ENCODE data around the gene ATAD3A. TPM values are rescaled to one million over a fixed set of nuclear protein-coding genes. Genes with fewer than 3 reads are reported as not detected.

Gene ATAD3A
- total and polyA plus RNA-seq, 2 donors = 7.1 to 18.8 TPM

- no peaks in the 10 kb centered on the region for H3K36me3 ChIP-seq (ENCODE audit: insufficient read depth)
- DNase-seq (ENCODE audit: extremely low spot score) = no peak
- no peaks in the 10 kb centered on the region for H3K4me1 ChIP-seq (ENCODE audit: insufficient read depth)
- 87% methylated on average over 45 of the region's 45 CpGs for WGBS
- H3K4me3 ChIP-seq (ENCODE audit: low read depth, low read length) = no peak overlapping the region
- no peak overlapping the region for H3K27ac ChIP-seq (ENCODE audit: low read depth)
These were observed 31.1 kb downstream of the ATAD3A start for GRCh38 chr1:1542766-1543705.

GRCh38 chr1:1543706-1544099, 31.7 kb downstream of the ATAD3A start:
- no peak overlapping the region for H3K27ac ChIP-seq (ENCODE audit: low read depth)
- H3K36me3 ChIP-seq (ENCODE audit: insufficient read depth) = no peaks in the 10 kb centered on the region
- DNase-seq (ENCODE audit: extremely low spot score) = no peak
- H3K4me3 ChIP-seq (ENCODE audit: low read depth, low read length) = no peak overlapping the region
- H3K4me1 ChIP-seq (ENCODE audit: insufficient read depth) = no peaks in the 10 kb centered on the region
- 80% methylated on average over 19 of the region's 19 CpGs for WGBS

GRCh38 chr1:1544544-1544943, 32.6 kb downstream of the ATAD3A start:
- no peak for DNase-seq (ENCODE audit: extremely low spot score)
- WGBS = 90% methylated on average over 10 of the region's 10 CpGs
- Histone ChIP-seq H3K36me3 (ENCODE audit: insufficient read depth) (no peaks in the 10 kb centered on the region), H3K4me3 (ENCODE audit: low read depth, low read length) (no peak overlapping the region), H3K27ac (ENCODE audit: low read depth) (no peak overlapping the region), H3K4me1 (ENCODE audit: insufficient read depth) (no peaks in the 10 kb centered on the region)

GRCh38 chr1:1545946-1546737, 34.2 kb downstream of the ATAD3A start:
- H3K4me3 ChIP-seq (ENCODE audit: low read depth, low read length) = no peak overlapping the region
- no peaks in the 10 kb centered on the region for H3K4me1 ChIP-seq (ENCODE audit: insufficient read depth)
- WGBS = 84% methylated on average over 23 of the region's 23 CpGs

GRCh38 chr1:1547011-1547410, 35.0 kb downstream of the ATAD3A start:
- Histone ChIP-seq H3K4me3 (ENCODE audit: low read depth, low read length) (no peak overlapping the region), H3K36me3 (ENCODE audit: insufficient read depth) (no peaks in the 10 kb centered on the region), H3K4me1 (ENCODE audit: insufficient read depth) (no peaks in the 10 kb centered on the region), H3K27ac (ENCODE audit: low read depth) (no peak overlapping the region)
- 88% methylated on average over 9 of the region's 9 CpGs for WGBS
- DNase-seq (ENCODE audit: extremely low spot score) = no peak

More at GRCh38 chr1:1545946-1546737, 34.2 kb downstream of the ATAD3A start:
- H3K27ac ChIP-seq (ENCODE audit: low read depth) = no peak overlapping the region
- H3K36me3 ChIP-seq (ENCODE audit: insufficient read depth) = no peaks in the 10 kb centered on the region
- no peak for DNase-seq (ENCODE audit: extremely low spot score)

- H3K36me3 ChIP-seq (ENCODE audit: insufficient read depth) = no peaks in the 10 kb centered on the region
- no peak overlapping the region for H3K4me3 ChIP-seq (ENCODE audit: low read depth, low read length)
- no peak overlapping the region for H3K27ac ChIP-seq (ENCODE audit: low read depth)
- WGBS = 92% methylated on average over 19 of the region's 19 CpGs
- DNase-seq (ENCODE audit: extremely low spot score) = no peak
- no peaks in the 10 kb centered on the region for H3K4me1 ChIP-seq (ENCODE audit: insufficient read depth)
These were observed 35.5 kb downstream of the ATAD3A start for GRCh38 chr1:1547476-1547875.

GRCh38 chr1:1548591-1548990, 36.6 kb downstream of the ATAD3A start:
- no peaks in the 10 kb centered on the region for H3K36me3 ChIP-seq (ENCODE audit: insufficient read depth)
- H3K4me3 ChIP-seq (ENCODE audit: low read depth, low read length) = no peak overlapping the region
- no peaks in the 10 kb centered on the region for H3K4me1 ChIP-seq (ENCODE audit: insufficient read depth)
- WGBS = 82% methylated on average over 14 of the region's 14 CpGs
- DNase-seq (ENCODE audit: extremely low spot score) = no peak
- no peak overlapping the region for H3K27ac ChIP-seq (ENCODE audit: low read depth)

GRCh38 chr1:1550087-1550486, 38.1 kb downstream of the ATAD3A start:
- Histone ChIP-seq H3K36me3 (ENCODE audit: insufficient read depth) (no peaks in the 10 kb centered on the region), H3K27ac (ENCODE audit: low read depth) (no peak overlapping the region), H3K4me3 (ENCODE audit: low read depth, low read length) (no peak overlapping the region), H3K4me1 (ENCODE audit: insufficient read depth) (no peaks in the 10 kb centered on the region)
- WGBS = 79% methylated on average over 7 of the region's 7 CpGs
- no peak for DNase-seq (ENCODE audit: extremely low spot score)

- Histone ChIP-seq H3K4me3 (ENCODE audit: low read depth, low read length) (no peak overlapping the region), H3K4me1 (ENCODE audit: insufficient read depth) (no peaks in the 10 kb centered on the region), H3K36me3 (ENCODE audit: insufficient read depth) (no peaks in the 10 kb centered on the region), H3K27ac (ENCODE audit: low read depth) (no peak overlapping the region)
- 59% methylated on average over 15 of the region's 15 CpGs for WGBS
- no peak for DNase-seq (ENCODE audit: extremely low spot score)
These were observed 38.9 kb downstream of the ATAD3A start for GRCh38 chr1:1550591-1551432.

- no peak overlapping the region for H3K27ac ChIP-seq (ENCODE audit: low read depth)
- H3K4me3 ChIP-seq (ENCODE audit: low read depth, low read length) = no peak overlapping the region
- 91% methylated on average over 33 of the region's 33 CpGs for WGBS
- no peaks in the 10 kb centered on the region for H3K4me1 ChIP-seq (ENCODE audit: insufficient read depth)
- no peak for DNase-seq (ENCODE audit: extremely low spot score)
- no peaks in the 10 kb centered on the region for H3K36me3 ChIP-seq (ENCODE audit: insufficient read depth)
These were observed 39.7 kb downstream of the ATAD3A start for GRCh38 chr1:1551524-1552262.

GRCh38 chr1:1552263-1552639, 40.3 kb downstream of the ATAD3A start:
- H3K27ac ChIP-seq (ENCODE audit: low read depth) = no peak overlapping the region
- WGBS = 85% methylated on average over 10 of the region's 10 CpGs

GRCh38 chr1:1553821-1554494, 42.0 kb downstream of the ATAD3A start:
- H3K36me3 ChIP-seq (ENCODE audit: insufficient read depth) = no peaks in the 10 kb centered on the region
- H3K27ac ChIP-seq (ENCODE audit: low read depth) = no peak overlapping the region
- H3K4me3 ChIP-seq (ENCODE audit: low read depth, low read length) = no peak overlapping the region
- DNase-seq (ENCODE audit: extremely low spot score) = no peak
- 90% methylated on average over 35 of the region's 35 CpGs for WGBS
- H3K4me1 ChIP-seq (ENCODE audit: insufficient read depth) = no peaks in the 10 kb centered on the region

More at GRCh38 chr1:1552263-1552639, 40.3 kb downstream of the ATAD3A start:
- H3K36me3 ChIP-seq (ENCODE audit: insufficient read depth) = no peaks in the 10 kb centered on the region
- no peaks in the 10 kb centered on the region for H3K4me1 ChIP-seq (ENCODE audit: insufficient read depth)
- DNase-seq (ENCODE audit: extremely low spot score) = no peak
- no peak overlapping the region for H3K4me3 ChIP-seq (ENCODE audit: low read depth, low read length)
